Tibial nerve (tissue), 4 donors: ENCODE data around the gene JPT2. TPM values are rescaled to one million over a fixed set of nuclear protein-coding genes. Genes with fewer than 3 reads are reported as not detected.
"Not testable (repeated sequence)": the region's sequence is repeated elsewhere in the genome, so short reads cannot be mapped to it uniquely, and the experiment has no call there.

ENCODE experiments used
- DNase-seq, 2 donors: peaks; one replicate each; pipeline ENCODE4 v3.0.0-alpha.2; 2019; ENCODE audit warnings: low spot score in 2 of 2
- H3K27ac ChIP-seq, 4 donors: fragments of 200-600 bp; sonication (generic) in 3 of 4; one replicate each; pipeline ENCODE4 v1.5.1; 2017 to 2019; ENCODE audit warnings: mild to moderate bottlenecking in 1 of 4
- H3K27me3 ChIP-seq, 2 donors: fragments of 200-600 bp; sonication (generic) in 1 of 2; one replicate each; pipeline versions ENCODE4 v1.5.1 to v1.6.0; 2017 to 2019
- H3K36me3 ChIP-seq, 3 donors: fragments of 200-600 bp; sonication (generic); one replicate each; pipeline ENCODE4 v1.5.1; 2018 to 2019
- H3K4me1 ChIP-seq, 4 donors: fragments of 200-600 bp; sonication (generic) in 3 of 4; one replicate each; pipeline ENCODE4 v1.5.1; 2017 to 2019
- H3K4me3 ChIP-seq, 4 donors: fragments of 200-600 bp; sonication (generic) in 3 of 4; one replicate each; pipeline ENCODE4 v1.5.1; 2017 to 2019; ENCODE audit warnings: mild to moderate bottlenecking in 1 of 4, moderate library complexity in 1 of 4
- H3K9me3 ChIP-seq, 4 donors: fragments of 200-600 bp; sonication (generic) in 3 of 4; one replicate each; pipeline ENCODE4 v1.5.1; 2017 to 2019
- CTCF ChIP-seq, 5 experiments: fragments of 200-600 bp in 3 of 5; fragments of 450-650 bp in 2 of 5; sonication (generic) in 3 of 5; IDR thresholded peaks; one replicate each; pipeline ENCODE4 v1.5.1; 2016 to 2019; ENCODE audit warnings: antibody characterized with exemption in 5 of 5, mild to moderate bottlenecking in 3 of 5, moderate library complexity in 2 of 5
- EP300 ChIP-seq, 2 donors: sonication (generic); formaldehyde crosslinking; IDR thresholded peaks; one replicate each; pipeline ENCODE4 v1.6.1; 2017; ENCODE audit warnings: antibody characterized with exemption in 2 of 2, mild to moderate bottlenecking in 1 of 2
- POLR2A ChIP-seq, 2 donors: fragments of 450-650 bp; IDR thresholded peaks; one replicate each; pipeline ENCODE4 v1.6.1; 2017; ENCODE audit warnings: antibody characterized with exemption in 2 of 2, mild to moderate bottlenecking in 2 of 2, moderate library complexity in 2 of 2
- whole genome bisulfite sequencing, 2 donors: methylation state at CpG; one replicate each; pipeline ENCODE4 v1.1.5; 2018; 5-methylcytosine and 5-hydroxymethylcytosine counted together
- total RNA-seq, 4 donors: library from RNA; depleted of rRNA; stranded (reverse); fragments of >200 nt; gene quantifications; one replicate each; pipeline ENCODE4 v1.1.0, GENCODE V29; 2016

The JPT2 gene
- total RNA-seq, 4 donors from 2014 or later: 15.0 to 28.9 (median 16.1) TPM

- H3K27me3 ChIP-seq: no peaks in the 10 kb centered on the region
- TF ChIP-seq EP300 (IDR thresholded peaks at IDR 0.05) (no peak), POLR2A (IDR thresholded peaks at IDR 0.05) (no peak), CTCF (IDR thresholded peaks at IDR 0.05) (no peak)
- DNase-seq: no peak
- peaks cover 0 to 9% (median 5%) of the 10 kb centered on the region in 4 donors for H3K4me1 ChIP-seq
- WGBS, 2 donors: 74 to 80% methylated on average over 6 of the region's 6 CpGs
- no peak overlapping the region for H3K27ac ChIP-seq
- peaks cover 0 to 58% (median 7%) of the 10 kb centered on the region in 3 donors for H3K36me3 ChIP-seq
- H3K9me3 ChIP-seq: no peaks in the 10 kb centered on the region
- H3K4me3 ChIP-seq: no peak overlapping the region
Observed at GRCh38 chr16:1701216-1701878, 23.3 kb downstream of the JPT2 start.

DNA sequence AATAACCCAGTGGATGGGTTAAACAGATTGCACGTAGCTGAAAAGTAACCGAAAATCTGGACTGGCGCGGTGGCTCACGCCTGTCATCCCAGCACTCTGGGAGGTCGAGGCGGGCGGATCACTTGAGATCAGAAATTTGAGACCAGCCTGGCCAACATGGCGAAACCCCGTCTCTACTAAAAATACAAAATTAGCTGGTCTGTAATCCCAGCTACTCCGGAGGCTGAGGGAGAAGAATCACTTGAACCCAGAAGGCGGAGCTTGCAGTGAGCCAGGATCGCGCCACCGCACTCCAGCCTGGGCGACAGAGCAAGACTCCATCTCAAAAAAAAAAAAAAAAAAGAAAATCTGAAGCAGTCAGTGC is 27.2 kb downstream of the JPT2 start:
- not testable (repeated sequence) for H3K9me3 ChIP-seq, H3K27me3 ChIP-seq
- Histone ChIP-seq H3K27ac (peak overlapping the region; percentile 47 to 96 (median 90)), H3K4me3 (peak overlapping the region; percentile 74 to 92 (median 80)), H3K36me3 (peaks cover 0 to 24% (median 0%) of the 10 kb centered on the region in 3 donors), H3K4me1 (peaks cover 0 to 37% (median 22%) of the 10 kb centered on the region in 4 donors)
- WGBS, 2 donors: 1% methylated on average over 16 of the region's 16 CpGs
- peak in 1 of 2 donors; percentile 12 for DNase-seq

GRCh38 chr16:1705688-1706385 is 27.8 kb downstream of the JPT2 start, which contains the start of gene MAPK8IP3:
MAPK8IP3 (plus strand) TSS chr16:1706195; CDS start chr16:1706340, 145 bp downstream.
- Histone ChIP-seq H3K9me3 (no peaks in the 10 kb centered on the region), H3K27me3 (no peaks in the 10 kb centered on the region), H3K36me3 (peaks cover 0 to 18% (median 0%) of the 10 kb centered on the region in 3 donors), H3K4me3 (peak within 1 kb of the TSS; percentile 77 to 100 (median 88)), H3K4me1 (peaks cover 0 to 38% (median 22%) of the 10 kb centered on the region in 4 donors), H3K27ac (peak within 1 kb of the TSS; percentile 47 to 96 (median 90))
- TF ChIP-seq CTCF (IDR thresholded peaks at IDR 0.05) (peak; percentile 99 to 100 (median 99)), EP300 (IDR thresholded peaks at IDR 0.05) (peak in 1 of 2 donors; percentile 92), POLR2A (IDR thresholded peaks at IDR 0.05) (peak; percentile 90 to 95)
- 0 to 1% methylated on average over 47 to 73 of the region's 79 CpGs for WGBS, 2 donors
- DNase-seq: peak; percentile 82 to 89

- no peak for DNase-seq
- H3K9me3 ChIP-seq: no peaks in the 10 kb centered on the region
- WGBS, 2 donors: 0 to 1% methylated on average over 27 to 29 of the region's 62 CpGs
- no peaks in the 10 kb centered on the region for H3K27me3 ChIP-seq
- H3K36me3 ChIP-seq: peaks cover 0 to 11% (median 0%) of the 10 kb centered on the region in 3 donors
- H3K4me3 ChIP-seq: peak overlapping the region; percentile 77 to 100 (median 88)
- TF ChIP-seq POLR2A (IDR thresholded peaks at IDR 0.05): no peak
- TF ChIP-seq CTCF (IDR thresholded peaks at IDR 0.05): no peak
- TF ChIP-seq EP300 (IDR thresholded peaks at IDR 0.05): no peak
- peak overlapping the region; percentile 47 to 92 (median 86) for H3K27ac ChIP-seq
- peaks cover 0 to 41% (median 22%) of the 10 kb centered on the region in 4 donors for H3K4me1 ChIP-seq
Observed at GRCh38 chr16:1706386-1707192, 28.5 kb downstream of the JPT2 start.

GRCh38 chr16:1707193-1707790 is 29.2 kb downstream of the JPT2 start:
- H3K27me3 ChIP-seq: no peaks in the 10 kb centered on the region
- TF ChIP-seq EP300 (IDR thresholded peaks at IDR 0.05): no peak
- no peak for TF ChIP-seq POLR2A (IDR thresholded peaks at IDR 0.05)
- TF ChIP-seq CTCF (IDR thresholded peaks at IDR 0.05): no peak
- H3K36me3 ChIP-seq: peaks cover 0 to 5% (median 0%) of the 10 kb centered on the region in 3 donors
- H3K9me3 ChIP-seq: no peaks in the 10 kb centered on the region
- peak overlapping the region; percentile 77 to 100 (median 88) for H3K4me3 ChIP-seq
- H3K4me1 ChIP-seq: peaks cover 0 to 43% (median 22%) of the 10 kb centered on the region in 4 donors
- DNase-seq: no peak
- peak overlapping the region; percentile 47 to 92 (median 86) for H3K27ac ChIP-seq
- WGBS, 2 donors: 7 to 14% methylated on average over 16 of the region's 16 CpGs
